22Rv1 (cell line): ENCODE data around the gene ZNF416.

ENCODE experiments used
- ZFX ChIP-seq: fragments of 450-650 bp; IDR thresholded peaks from 2 replicates; pipeline ENCODE4 v1.6.1; 2017; ENCODE audit warnings: antibody characterized with exemption, borderline replicate concordance
- TF ChIP-seq, protein P1 (sequence below): fragments of 450-650 bp; IDR thresholded peaks from 2 replicates; pipeline ENCODE4 v1.5.1; 2017; ENCODE audit warnings: mild to moderate bottlenecking

DNA sequence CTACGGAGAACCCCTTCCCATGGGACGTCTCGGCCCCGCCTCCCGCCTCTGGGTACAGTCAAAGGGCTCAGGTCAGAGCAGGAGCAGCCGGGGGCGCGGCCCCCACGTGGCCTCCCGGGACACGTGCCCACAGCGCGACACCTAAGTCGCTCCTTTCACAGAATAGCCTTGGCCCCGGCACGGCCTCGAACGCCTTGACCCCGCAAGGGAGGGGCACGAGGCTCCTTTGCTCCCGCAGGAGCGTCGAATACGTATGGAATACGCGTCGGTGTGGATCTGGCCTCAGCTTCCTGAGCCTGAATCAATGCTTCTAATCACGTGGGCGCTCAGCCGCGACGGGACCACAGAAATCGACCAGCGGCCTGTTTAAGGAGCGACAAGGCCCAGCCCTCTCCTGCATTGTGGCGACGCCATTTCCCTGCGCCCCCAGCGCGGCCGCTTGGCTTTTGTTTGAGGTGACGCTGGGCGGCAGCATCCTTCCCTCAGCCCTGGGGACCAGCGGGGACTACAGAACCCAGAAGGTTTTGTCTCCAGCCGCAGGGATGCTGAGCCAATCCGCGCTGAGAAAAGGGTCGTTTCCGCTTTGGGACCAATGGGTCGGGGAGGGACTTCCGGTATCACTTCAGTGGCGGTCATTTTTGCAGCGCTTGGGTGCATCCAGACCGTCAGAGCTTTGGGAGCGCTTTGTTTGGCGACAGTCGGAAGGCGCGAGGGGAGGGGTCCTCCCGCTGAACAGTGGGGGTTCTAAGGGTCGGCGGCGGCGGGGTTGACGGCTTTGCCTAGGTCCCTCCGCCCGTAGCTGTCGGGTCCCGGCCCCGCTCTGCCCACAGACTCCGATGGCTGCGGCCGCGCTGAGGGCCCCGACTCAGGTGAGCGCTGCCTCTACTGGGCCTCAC is 5.1 kb upstream of the ZNF416 start, which contains the start of gene ZIK1:
- TF ChIP-seq, protein P1, sequence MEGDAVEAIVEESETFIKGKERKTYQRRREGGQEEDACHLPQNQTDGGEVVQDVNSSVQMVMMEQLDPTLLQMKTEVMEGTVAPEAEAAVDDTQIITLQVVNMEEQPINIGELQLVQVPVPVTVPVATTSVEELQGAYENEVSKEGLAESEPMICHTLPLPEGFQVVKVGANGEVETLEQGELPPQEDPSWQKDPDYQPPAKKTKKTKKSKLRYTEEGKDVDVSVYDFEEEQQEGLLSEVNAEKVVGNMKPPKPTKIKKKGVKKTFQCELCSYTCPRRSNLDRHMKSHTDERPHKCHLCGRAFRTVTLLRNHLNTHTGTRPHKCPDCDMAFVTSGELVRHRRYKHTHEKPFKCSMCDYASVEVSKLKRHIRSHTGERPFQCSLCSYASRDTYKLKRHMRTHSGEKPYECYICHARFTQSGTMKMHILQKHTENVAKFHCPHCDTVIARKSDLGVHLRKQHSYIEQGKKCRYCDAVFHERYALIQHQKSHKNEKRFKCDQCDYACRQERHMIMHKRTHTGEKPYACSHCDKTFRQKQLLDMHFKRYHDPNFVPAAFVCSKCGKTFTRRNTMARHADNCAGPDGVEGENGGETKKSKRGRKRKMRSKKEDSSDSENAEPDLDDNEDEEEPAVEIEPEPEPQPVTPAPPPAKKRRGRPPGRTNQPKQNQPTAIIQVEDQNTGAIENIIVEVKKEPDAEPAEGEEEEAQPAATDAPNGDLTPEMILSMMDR: no peak
- no peak for TF ChIP-seq ZFX
